HepG2 (cell line): ENCODE measurements around the gene SIGLEC6. TPM values are rescaled to one million over a fixed set of nuclear protein-coding genes. Genes with fewer than 3 reads are reported as not detected.

Source experiments
- ATAC-seq: fragments of 200-7000 bp; cut with Tn5 transposase; 3 replicates; pipeline ENCODE4 v1.9.1; 2020; ENCODE audit warnings: mild to moderate bottlenecking, moderate library complexity
- BruUV-seq: library from RNA; stranded (reverse); fragments of 400-500 nt; replicated peaks from 2 replicates; lab custom pipeline; 2021; lab: Mats Ljungman, UMichigan
- CTCF ChIA-PET: fragments of 300-600 bp; formaldehyde crosslinking; extraction: SDS; loops from one replicate; lab custom pipeline; 2021; ENCODE audit warnings: low total read pairs, inconsistent platforms, low intra/inter-chr PET ratio; lab: Yijun Ruan, JAX
- POLR2A ChIA-PET: fragments of 350-600 bp; sonication (Branson Sonifier 250); formaldehyde crosslinking; loops from one replicate; lab custom pipeline; 2020; ENCODE audit warnings: antibody characterized with exemption, inconsistent platforms; lab: Yijun Ruan, JAX
- DNase-seq: peaks from one replicate; pipeline ENCODE4 v3.0.0-alpha.2; 2015; ENCODE audit warnings: low spot score
- FAIRE-seq: peaks from 3 replicates; lab custom pipeline; 2011; peaks lifted over from hg19 to GRCh38; lab: Jason Lieb, UNC
- H2AFZ ChIP-seq: one replicate; pipeline ENCODE4 v1.6.1; 2011; ENCODE audit warnings: low read length, inconsistent platforms
- H3K27ac ChIP-seq: fragments of 300-600 bp; 3 replicates; pipeline ENCODE4 v1.8.0; 2011; ENCODE audit warnings: mixed run types, mild to moderate bottlenecking, mixed read lengths, low read length, inconsistent platforms; ENCODE audit not compliant: insufficient read depth; ENCODE audit errors: extremely low read length
- H3K27me3 ChIP-seq, 2 experiments: fragments of 200-600 bp in 1 of 2; 2 replicates in 1 of 2; 3 replicates in 1 of 2; pipeline versions ENCODE4 v1.6.0 to v1.8.0; 2011; ENCODE audit warnings: low read length in 2 of 2, mild to moderate bottlenecking in 2 of 2, moderate library complexity in 2 of 2, inconsistent platforms in 1 of 2; ENCODE audit not compliant: insufficient read depth in 2 of 2, control insufficient read depth in 1 of 2
- H3K36me3 ChIP-seq, 2 experiments: fragments of 200-600 bp in 1 of 2; replicated peaks in 1 of 2; 2 replicates in 1 of 2; 3 replicates in 1 of 2; pipeline versions ENCODE4 v1.5.1 to v1.8.0; 2011; ENCODE audit warnings: low read length in 2 of 2, inconsistent platforms in 1 of 2; ENCODE audit not compliant: insufficient read depth in 2 of 2, control insufficient read depth in 1 of 2
- H3K4me1 ChIP-seq: 2 replicates; pipeline ENCODE4 v1.5.1; 2012; ENCODE audit warnings: low read length, inconsistent platforms; ENCODE audit not compliant: insufficient read depth
- H3K4me2 ChIP-seq: 2 replicates; pipeline ENCODE4 v1.6.0; 2011; ENCODE audit warnings: low read depth, low read length, inconsistent platforms
- H3K4me3 ChIP-seq, 3 experiments: fragments of 200-600 bp in 1 of 3; sonication (generic), shearing (Covaris generic) in 1 of 3; replicated peaks in 1 of 3; 2 replicates each; pipeline ENCODE4 v1.5.1; 2011 to 2016; ENCODE audit warnings: low read length in 3 of 3, inconsistent platforms in 2 of 3, low read depth in 2 of 3, mild to moderate bottlenecking in 2 of 3, control low read depth in 1 of 3, mixed read lengths in 1 of 3; ENCODE audit not compliant: insufficient read depth in 1 of 3
- H3K79me2 ChIP-seq: one replicate; pipeline ENCODE4 v1.6.1; 2011; ENCODE audit warnings: low read length, inconsistent platforms; ENCODE audit not compliant: insufficient read depth
- H3K9ac ChIP-seq: 2 replicates; pipeline ENCODE4 v1.6.0; 2011; ENCODE audit warnings: mild to moderate bottlenecking, low read depth, low read length, inconsistent platforms; ENCODE audit not compliant: insufficient read depth
- H3K9me3 ChIP-seq: 2 replicates; pipeline ENCODE4 v1.5.1; 2012; ENCODE audit warnings: mild to moderate bottlenecking, low read length
- H4K20me1 ChIP-seq: 2 replicates; pipeline ENCODE4 v1.6.0; 2011; ENCODE audit warnings: inconsistent platforms, mild to moderate bottlenecking, low read length, moderate library complexity; ENCODE audit not compliant: insufficient read depth
- CBX5 ChIP-seq: sonication (generic); formaldehyde crosslinking; IDR thresholded peaks from 2 replicates; pipeline ENCODE4 v1.4.0; 2020; ENCODE audit warnings: missing genetic modification reagents, borderline replicate concordance
- CEBPG ChIP-seq: IDR thresholded peaks from 2 replicates; pipeline ENCODE4 v1.6.1; 2016
- DRAP1 ChIP-seq: IDR thresholded peaks from 2 replicates; pipeline ENCODE4 v1.6.1; 2016; ENCODE audit warnings: missing genetic modification reagents, missing compliant biosample characterization
- HMG20B ChIP-seq: conservative IDR thresholded peaks from 2 replicates; pipeline ENCODE4 v1.6.1; 2016; ENCODE audit warnings: missing genetic modification reagents, missing compliant biosample characterization
- NFRKB ChIP-seq: fragments of 450-650 bp; IDR thresholded peaks from 2 replicates; pipeline ENCODE4 v1.6.1; 2017
- NR2C2 ChIP-seq: sonication (generic); formaldehyde crosslinking; IDR thresholded peaks from 2 replicates; pipeline ENCODE4 v1.4.0; 2020; ENCODE audit warnings: missing genetic modification reagents, mild to moderate bottlenecking, moderate library complexity, borderline replicate concordance
- SATB2 ChIP-seq: sonication (generic); formaldehyde crosslinking; IDR thresholded peaks from 2 replicates; pipeline ENCODE4 v1.5.0; 2020; ENCODE audit warnings: missing genetic modification reagents
- YY1 ChIP-seq: IDR thresholded peaks from 2 replicates; pipeline ENCODE4 v1.6.1; 2011; ENCODE audit warnings: low read length, low read depth, moderate library complexity, mild to moderate bottlenecking; ENCODE audit not compliant: insufficient read depth, insufficient replicate concordance
- ZFYVE20 ChIP-seq: sonication (generic); formaldehyde crosslinking; IDR thresholded peaks from 2 replicates; pipeline ENCODE4 v1.8.0; 2023; ENCODE audit warnings: low read depth, mild to moderate bottlenecking, moderate library complexity, missing genetic modification reagents, borderline replicate concordance
- ZNF253 ChIP-seq: sonication (generic); formaldehyde crosslinking; IDR thresholded peaks from 2 replicates; pipeline ENCODE4 v1.8.0; 2022; ENCODE audit warnings: mild to moderate bottlenecking, missing genetic modification reagents, borderline replicate concordance
- ZNF260 ChIP-seq: sonication (generic); formaldehyde crosslinking; IDR thresholded peaks from 2 replicates; pipeline ENCODE4 v1.4.0; 2020; ENCODE audit warnings: missing genetic modification reagents, low read depth, mild to moderate bottlenecking, borderline replicate concordance
- ZNF430 ChIP-seq: sonication (generic); formaldehyde crosslinking; IDR thresholded peaks from 2 replicates; pipeline ENCODE4 v1.9.0; 2021; ENCODE audit warnings: mild to moderate bottlenecking, missing genetic modification reagents
- ZNF552 ChIP-seq: sonication (generic); formaldehyde crosslinking; IDR thresholded peaks from 2 replicates; pipeline ENCODE4 v1.9.0; 2022; ENCODE audit warnings: missing genetic modification reagents, mild to moderate bottlenecking, borderline replicate concordance
- WGBS: methylation state at CpG from one replicate; pipeline ENCODE4 v1.1.6; 2017; ENCODE audit warnings: low lambda C conversion rate; 5-methylcytosine and 5-hydroxymethylcytosine counted together
- in situ Hi-C: cut with HindIII; loops from 2 replicates; pipeline ENCODE4 v1.10.0; 2017; ENCODE audit warnings: low pct_unique_long_range_greater_than_20kb; ENCODE audit not compliant: extremely low pct_ligation_motif_present
- intact Hi-C: fragments of 100-400 bp; cut with micrococcal nuclease; formaldehyde crosslinking; loops from one replicate; pipeline ENCODE4 v1.10.0; 2022; ENCODE audit not compliant: unreplicated experiment
- polyA plus RNA-seq, 8 experiments: library from polyadenylated mRNA; depleted of rRNA in 3 of 8; stranded (reverse) in 7 of 8; unstranded in 1 of 8; fragments of >200 nt; fragmentation: Illumina TruSeq in 4 of 8; extraction: Trizol in 4 of 8; gene quantifications; 2 replicates each; pipeline versions ENCODE4 v1.2.1 to v1.2.3, GENCODE V29; 2011 to 2016; ENCODE audit warnings: low read depth in 4 of 8, missing spikeins in 1 of 8, mixed read lengths in 1 of 8; ENCODE audit not compliant: insufficient read depth in 1 of 8
- total RNA-seq, 5 experiments: library from RNA; depleted of rRNA; stranded (reverse); fragments of >200 nt; fragmentation: Illumina TruSeq; extraction: Trizol; gene quantifications; 2 replicates each; pipeline ENCODE4 v1.2.3, GENCODE V29; 2016; ENCODE audit warnings: low read depth in 1 of 5
- TF ChIP-seq, protein P1 (sequence below): sonication (generic); formaldehyde crosslinking; IDR thresholded peaks from 2 replicates; pipeline ENCODE4 v1.5.0; 2020; ENCODE audit warnings: mild to moderate bottlenecking, missing genetic modification reagents, moderate library complexity
- TF ChIP-seq, protein P2 (sequence below): sonication (generic); formaldehyde crosslinking; IDR thresholded peaks from 2 replicates; pipeline ENCODE4 v1.4.0; 2020; ENCODE audit warnings: missing genetic modification reagents; ENCODE audit errors: not compliant biosample characterization

Gene SIGLEC6
- total and polyA plus RNA-seq, 2 of the 13 experiments (the other 11 are each of a cell fraction or from before 2014, with no cell fraction given), result not detected

- TF ChIP-seq CEBPG (CRISPR knock-in tag), result no peak
- TF ChIP-seq, all 625 proteins: peak for 0
Observed at GRCh38 chr19:51530616-51531015, 854 bp downstream of the SIGLEC6 start (continued).

DNA sequence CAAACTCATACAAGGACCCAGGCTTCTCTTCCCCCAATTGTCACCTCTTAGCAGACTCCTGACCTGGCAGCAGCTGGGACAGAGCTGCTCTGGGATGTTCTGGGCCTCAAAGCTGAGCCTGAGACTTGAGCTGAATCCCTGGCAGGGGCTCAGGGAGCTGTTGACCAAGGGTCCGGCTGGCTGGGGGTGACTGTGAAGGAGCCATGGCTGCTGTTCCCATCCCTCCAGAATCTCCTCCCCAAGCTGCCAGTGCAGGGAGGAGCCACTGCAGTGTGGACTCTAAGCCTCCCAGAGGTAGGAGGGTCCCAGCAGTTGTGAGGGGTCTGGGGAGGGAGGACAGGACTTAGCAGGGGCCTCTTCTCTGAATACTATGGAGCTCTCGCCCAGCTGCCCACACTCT lies 2.2 kb downstream of the SIGLEC6 start:
- no CpG with 5 or more reads among the region's 2 CpGs for WGBS
- Histone ChIP-seq H3K4me3 (no peak overlapping the region), H4K20me1 (no peaks in the 10 kb centered on the region), H3K9me3 (no peaks in the 10 kb centered on the region), H3K27me3 (peaks cover 1 to 5% of the 10 kb centered on the region in 2 experiments; a peak in 2 of 5 replicates), H3K9ac (no peak overlapping the region), H2AFZ (no peak overlapping the region), H3K27ac (no peak overlapping the region), H3K4me2 (no peak overlapping the region)
- FAIRE-seq (no peak), DNase-seq (no peak), ATAC-seq (no peak)
- in situ Hi-C loops (no loop called here), intact Hi-C loops (no loop called here)
- BruUV-seq, result no TSS peak
- CTCF ChIA-PET, result no interaction called here
- no peak for TF ChIP-seq ZNF430 (CRISPR knock-in tag)
- TF ChIP-seq, all 625 proteins: peak for 0
- H3K36me3 ChIP-seq, result no peaks in the 10 kb centered on the region
- POLR2A ChIA-PET, result no interaction called here
- no peaks in the 10 kb centered on the region for H3K4me1 ChIP-seq
- H3K79me2 ChIP-seq, result no peaks in the 10 kb centered on the region

DNA sequence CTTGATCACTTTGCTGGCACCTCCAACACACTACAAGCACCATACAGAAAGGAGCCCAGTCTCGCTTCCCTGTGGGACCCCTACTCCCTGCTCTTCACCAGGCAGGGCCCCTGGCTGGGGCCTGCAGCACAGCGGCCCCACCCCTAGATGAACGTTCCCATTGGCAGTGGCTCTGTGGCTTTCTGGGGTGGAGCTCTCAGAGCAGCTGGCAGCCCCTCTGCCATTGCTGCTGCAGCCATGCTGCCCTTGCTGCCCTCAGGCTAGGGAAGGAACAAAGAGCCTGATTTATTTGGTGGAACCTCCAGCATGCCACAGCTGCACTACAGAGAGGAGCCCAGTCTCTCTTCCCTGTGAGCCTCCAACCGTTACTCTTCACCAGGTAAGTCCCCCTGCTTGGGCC lies 5.8 kb downstream of the SIGLEC6 start:
- ATAC-seq (no peak), DNase-seq (no peak), FAIRE-seq (no peak)
- CTCF ChIA-PET, result no interaction called here
- H3K79me2 ChIP-seq, result no peaks in the 10 kb centered on the region
- POLR2A ChIA-PET, result no interaction called here
- H3K27ac ChIP-seq, result no peak overlapping the region
- H3K9me3 ChIP-seq, result no peaks in the 10 kb centered on the region
- H3K4me1 ChIP-seq, result no peaks in the 10 kb centered on the region
- WGBS, result 0% methylated on average over 4 of the region's 4 CpGs
- intact Hi-C loops, result no loop called here
- H3K27me3 ChIP-seq, result no peaks in the 10 kb centered on the region; a peak in 2 of 5 replicates
- no peak overlapping the region for H3K9ac ChIP-seq
- BruUV-seq, result no TSS peak
- H3K36me3 ChIP-seq, result no peaks in the 10 kb centered on the region
- H3K4me2 ChIP-seq, result no peak overlapping the region
- no peak overlapping the region for H2AFZ ChIP-seq
- in situ Hi-C loops, result no loop called here
- H4K20me1 ChIP-seq, result no peaks in the 10 kb centered on the region
- no peak overlapping the region for H3K4me3 ChIP-seq
- TF ChIP-seq YY1 (no peak), ZNF552 (CRISPR knock-in tag) (no peak), ZNF253 (CRISPR knock-in tag) (no peak), NFRKB (no peak), ZNF260 (no peak), NR2C2 (CRISPR knock-in tag) (no peak), ZFYVE20 (no peak), SATB2 (CRISPR knock-in tag) (no peak), CBX5 (no peak), DRAP1 (CRISPR knock-in tag) (no peak), CEBPG (CRISPR knock-in tag) (no peak), HMG20B (CRISPR knock-in tag) (no peak)
- TF ChIP-seq, protein P1, sequence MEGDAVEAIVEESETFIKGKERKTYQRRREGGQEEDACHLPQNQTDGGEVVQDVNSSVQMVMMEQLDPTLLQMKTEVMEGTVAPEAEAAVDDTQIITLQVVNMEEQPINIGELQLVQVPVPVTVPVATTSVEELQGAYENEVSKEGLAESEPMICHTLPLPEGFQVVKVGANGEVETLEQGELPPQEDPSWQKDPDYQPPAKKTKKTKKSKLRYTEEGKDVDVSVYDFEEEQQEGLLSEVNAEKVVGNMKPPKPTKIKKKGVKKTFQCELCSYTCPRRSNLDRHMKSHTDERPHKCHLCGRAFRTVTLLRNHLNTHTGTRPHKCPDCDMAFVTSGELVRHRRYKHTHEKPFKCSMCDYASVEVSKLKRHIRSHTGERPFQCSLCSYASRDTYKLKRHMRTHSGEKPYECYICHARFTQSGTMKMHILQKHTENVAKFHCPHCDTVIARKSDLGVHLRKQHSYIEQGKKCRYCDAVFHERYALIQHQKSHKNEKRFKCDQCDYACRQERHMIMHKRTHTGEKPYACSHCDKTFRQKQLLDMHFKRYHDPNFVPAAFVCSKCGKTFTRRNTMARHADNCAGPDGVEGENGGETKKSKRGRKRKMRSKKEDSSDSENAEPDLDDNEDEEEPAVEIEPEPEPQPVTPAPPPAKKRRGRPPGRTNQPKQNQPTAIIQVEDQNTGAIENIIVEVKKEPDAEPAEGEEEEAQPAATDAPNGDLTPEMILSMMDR (CRISPR knock-in tag), result no peak
- TF ChIP-seq, protein P2, sequence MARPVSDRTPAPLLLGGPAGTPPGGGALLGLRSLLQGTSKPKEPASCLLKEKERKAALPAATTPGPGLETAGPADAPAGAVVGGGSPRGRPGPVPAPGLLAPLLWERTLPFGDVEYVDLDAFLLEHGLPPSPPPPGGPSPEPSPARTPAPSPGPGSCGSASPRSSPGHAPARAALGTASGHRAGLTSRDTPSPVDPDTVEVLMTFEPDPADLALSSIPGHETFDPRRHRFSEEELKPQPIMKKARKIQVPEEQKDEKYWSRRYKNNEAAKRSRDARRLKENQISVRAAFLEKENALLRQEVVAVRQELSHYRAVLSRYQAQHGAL (CRISPR knock-in tag), result no peak
